Measurements from ENCODE around the gene SYMPK. TPM values are rescaled to one million over a fixed set of nuclear protein-coding genes. Genes with fewer than 3 reads are reported as not detected.
A peak's percentile ranks its signal among the peaks of the same experiment; 100 is the strongest.

Gene SYMPK
- total and polyA plus RNA-seq, 2 experiments from 2014 or later: 66.6 to 78.7 TPM

- Histone ChIP-seq H3K27me3 (no peaks in the 10 kb centered on the region), H3K4me3 (no peak overlapping the region), H3K9me3 (ENCODE audit: low read depth) (no peaks in the 10 kb centered on the region), H3K4me1 (ENCODE audit: low read depth) (peaks cover 48% of the 10 kb centered on the region), H3K36me3 (no peaks in the 10 kb centered on the region), H3K27ac (peak overlapping the region; percentile 98)
- DNase-seq (ENCODE audit: low read depth in 1 of 2, low spot score in 1 of 2): no peak
- no peak for TF ChIP-seq CTCF (IDR thresholded peaks at IDR 0.05; ENCODE audit: low read depth, low read length)
These were observed 97.1 kb downstream of the SYMPK start for GRCh38 chr19:45765702-45766295.

Other genes with a start within 250 kb of the SYMPK start
- 24.7 and 41.0 TPM in 2 replicates for gene EML2, start 223.8 kb downstream of the SYMPK start, total RNA-seq
- 26.2 and 39.7 TPM in 2 replicates for gene EML2, start 223.8 kb downstream of the SYMPK start, polyA plus RNA-seq
- 10.8 and 23.6 TPM in 2 replicates for gene GIPR, start 194.9 kb downstream of the SYMPK start, total RNA-seq
- 12.8 and 14.9 TPM in 2 replicates for gene GIPR, start 194.9 kb downstream of the SYMPK start, polyA plus RNA-seq
- gene SNRPD2, start 171.2 kb downstream of the SYMPK start, total RNA-seq: 258 and 298 TPM in 2 replicates
- gene SNRPD2, start 171.2 kb downstream of the SYMPK start, polyA plus RNA-seq: 696 and 731 TPM in 2 replicates
- gene QPCTL, start 170.5 kb downstream of the SYMPK start, total RNA-seq: 22.2 and 31.1 TPM in 2 replicates
- 12.3 and 14.6 TPM in 2 replicates for gene QPCTL, start 170.5 kb downstream of the SYMPK start, polyA plus RNA-seq
- gene FBXO46, start 132.3 kb downstream of the SYMPK start, total RNA-seq: 34.8 and 48.2 TPM in 2 replicates
- gene FBXO46, start 132.3 kb downstream of the SYMPK start, polyA plus RNA-seq: 39.3 and 42.5 TPM in 2 replicates
- gene MEIOSIN, start 129.7 kb downstream of the SYMPK start, total RNA-seq: 0.11 and 0.33 TPM in 2 replicates
- 0.07 and 0.18 TPM in 2 replicates for gene MEIOSIN, start 129.7 kb downstream of the SYMPK start, polyA plus RNA-seq
- 78.8 and 88.2 TPM in 2 replicates for gene SIX5, start 93.9 kb downstream of the SYMPK start, total RNA-seq
- 40.4 and 41.1 TPM in 2 replicates for gene SIX5, start 93.9 kb downstream of the SYMPK start, polyA plus RNA-seq
- 92.7 and 142 TPM in 2 replicates for gene DMPK, start 80.7 kb downstream of the SYMPK start, total RNA-seq
- 94.9 and 98.7 TPM in 2 replicates for gene DMPK, start 80.7 kb downstream of the SYMPK start, polyA plus RNA-seq
- 65.1 and 112 TPM in 2 replicates for gene DMWD, start 70.3 kb downstream of the SYMPK start, total RNA-seq
- gene DMWD, start 70.3 kb downstream of the SYMPK start, polyA plus RNA-seq: 138 and 163 TPM in 2 replicates
- 0.07 and 0.27 TPM in 2 replicates for gene RSPH6A, start 47.8 kb downstream of the SYMPK start, total RNA-seq
- gene RSPH6A, start 47.8 kb downstream of the SYMPK start, polyA plus RNA-seq: 0.45 TPM in 1 of 2 replicates, not detected in the other
- gene FOXA3, start 1.2 kb upstream of the SYMPK start, total RNA-seq: 0.49 and 1.6 TPM in 2 replicates
- 1.3 and 1.9 TPM in 2 replicates for gene FOXA3, start 1.2 kb upstream of the SYMPK start, polyA plus RNA-seq
- gene IRF2BP1, start 23.0 kb upstream of the SYMPK start, total RNA-seq: 59.6 and 71.8 TPM in 2 replicates
- 14.5 and 21.7 TPM in 2 replicates for gene IRF2BP1, start 23.0 kb upstream of the SYMPK start, polyA plus RNA-seq
- 6.8 and 7.3 TPM in 2 replicates for gene MYPOP, start 39.5 kb upstream of the SYMPK start, total RNA-seq
- gene MYPOP, start 39.5 kb upstream of the SYMPK start, polyA plus RNA-seq: 2.0 and 2.3 TPM in 2 replicates
- gene NANOS2, start 51.6 kb upstream of the SYMPK start, total RNA-seq: not detected in 2 replicates
- not detected in 2 replicates for gene NANOS2, start 51.6 kb upstream of the SYMPK start, polyA plus RNA-seq
- 0.35 and 0.71 TPM in 2 replicates for gene NOVA2, start 110.7 kb upstream of the SYMPK start, total RNA-seq
- gene NOVA2, start 110.7 kb upstream of the SYMPK start, polyA plus RNA-seq: 0.17 and 0.42 TPM in 2 replicates
- gene CCDC61, start 132.3 kb upstream of the SYMPK start, total RNA-seq: 4.9 and 8.8 TPM in 2 replicates
- 5.2 and 5.8 TPM in 2 replicates for gene CCDC61, start 132.3 kb upstream of the SYMPK start, polyA plus RNA-seq
- not detected in 2 replicates for gene PGLYRP1, start 159.9 kb upstream of the SYMPK start, total RNA-seq
- gene PGLYRP1, start 159.9 kb upstream of the SYMPK start, polyA plus RNA-seq: 0.20 TPM in 1 of 2 replicates, not detected in the other
- gene IGFL4, start 177.9 kb upstream of the SYMPK start, total RNA-seq: 0.21 and 0.25 TPM in 2 replicates
- gene IGFL4, start 177.9 kb upstream of the SYMPK start, polyA plus RNA-seq: 0.26 and 0.67 TPM in 2 replicates

Data from cardiac muscle cell (in vitro differentiated cells and primary cell).